ENCODE data around the gene LAG3.
A peak's percentile ranks its signal among the peaks of the same experiment; 100 is the strongest.
"Not testable (repeated sequence)": the region's sequence is repeated elsewhere in the genome, so short reads cannot be mapped to it uniquely, and the experiment has no call there.

Gene LAG3

DNA sequence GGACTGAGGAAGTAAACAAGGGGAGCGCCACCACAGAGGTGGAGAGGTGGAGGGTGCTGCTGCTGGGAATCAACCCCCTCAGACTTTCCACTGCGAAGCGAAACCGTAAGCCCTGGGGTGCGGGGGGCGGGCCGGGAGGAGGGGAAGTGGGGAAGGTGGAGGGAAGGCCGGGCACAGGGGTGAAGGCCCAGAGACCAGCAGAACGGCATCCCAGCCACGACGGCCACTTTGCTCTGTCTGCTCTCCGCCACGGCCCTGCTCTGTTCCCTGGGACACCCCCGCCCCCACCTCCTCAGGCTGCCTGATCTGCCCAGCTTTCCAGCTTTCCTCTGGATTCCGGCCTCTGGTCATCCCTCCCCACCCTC is at the start of gene LAG3:
TSS of gene LAG3 (plus strand) at position 190 of the 365 bp plus-strand sequence. CDS start 333 bp downstream, outside the sequence.
- no peak for DNase-seq

DNA sequence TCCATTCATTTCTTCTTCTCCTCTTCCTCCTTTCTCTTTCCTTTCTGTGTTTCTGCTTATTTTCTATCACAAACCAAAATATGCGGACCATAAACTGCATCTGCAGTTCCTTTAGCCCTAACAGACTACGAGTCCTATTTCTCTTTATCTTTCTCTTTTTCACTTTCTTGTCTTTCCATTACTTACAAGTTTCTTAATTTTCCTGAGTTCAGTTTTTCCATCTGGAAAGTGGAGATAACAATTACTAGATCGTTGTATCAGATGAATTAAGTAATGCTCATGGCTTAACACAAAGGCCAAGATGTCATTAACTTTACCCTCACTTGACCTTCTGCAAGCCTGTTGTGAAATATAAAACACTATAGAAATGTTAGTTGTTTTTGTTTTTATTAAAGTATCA is 49.5 kb upstream of the LAG3 start:
- DNase-seq = no peak

DNA sequence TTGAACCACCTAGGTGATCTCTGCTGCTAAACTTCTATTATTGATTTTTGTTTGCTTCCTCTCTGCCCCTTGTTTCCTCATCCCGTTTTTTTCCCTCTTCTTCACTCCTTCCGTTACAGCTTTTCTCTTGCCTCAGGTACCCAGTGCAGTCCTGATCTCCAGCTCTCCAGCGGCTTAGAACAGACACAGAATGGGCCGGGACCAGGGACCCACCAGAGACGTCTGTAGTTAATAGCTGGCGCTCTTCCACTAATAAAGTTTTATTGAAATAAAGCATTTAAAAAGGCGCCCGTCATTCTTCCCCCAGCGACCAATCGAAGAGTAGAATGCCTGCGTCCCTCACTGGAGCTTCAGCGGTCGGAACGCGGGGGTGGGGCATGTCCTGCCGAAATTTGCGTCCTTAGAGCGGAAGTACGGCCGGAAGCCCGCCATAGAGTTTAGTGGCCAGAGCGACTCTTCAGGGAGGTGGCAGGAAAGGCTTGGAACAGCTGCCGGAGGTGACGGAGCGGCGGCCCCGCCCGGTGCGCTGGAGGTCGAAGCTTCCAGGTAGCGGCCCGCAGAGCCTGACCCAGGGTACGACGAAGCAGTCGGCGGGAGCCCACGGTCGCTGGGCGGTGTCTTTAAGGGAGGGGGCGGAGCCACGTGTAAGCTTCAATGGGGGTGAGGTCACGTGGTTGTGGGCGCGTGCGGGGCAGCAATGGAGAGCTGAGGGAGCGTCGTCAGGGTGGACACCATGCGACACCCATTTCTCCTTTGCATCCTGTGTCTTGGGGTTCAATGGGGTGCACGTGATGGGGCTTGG is 48.5 kb upstream of the LAG3 start, which contains the start of gene COPS7A:
TSS of gene COPS7A (plus strand) at position 440 of the 802 bp plus-strand sequence. CDS start 611 bp downstream, outside the sequence.
- peak; percentile 100 for DNase-seq

DNA sequence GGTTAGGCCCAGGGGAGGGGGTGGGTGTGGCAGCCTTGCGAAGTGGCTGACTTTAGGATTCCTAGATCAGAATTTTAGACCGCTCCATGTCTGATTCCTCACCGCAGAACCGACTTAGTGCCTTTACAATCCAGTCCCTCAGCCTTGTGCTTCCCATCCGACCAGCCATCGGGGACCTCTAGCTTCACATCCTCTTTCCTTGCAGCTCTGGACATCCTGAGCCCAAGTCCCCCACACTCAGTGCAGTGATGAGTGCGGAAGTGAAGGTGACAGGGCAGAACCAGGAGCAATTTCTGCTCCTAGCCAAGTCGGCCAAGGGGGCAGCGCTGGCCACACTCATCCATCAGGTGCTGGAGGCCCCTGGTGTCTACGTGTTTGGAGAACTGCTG is 47.9 kb upstream of the LAG3 start:
- DNase-seq = peak; percentile 48

DNA sequence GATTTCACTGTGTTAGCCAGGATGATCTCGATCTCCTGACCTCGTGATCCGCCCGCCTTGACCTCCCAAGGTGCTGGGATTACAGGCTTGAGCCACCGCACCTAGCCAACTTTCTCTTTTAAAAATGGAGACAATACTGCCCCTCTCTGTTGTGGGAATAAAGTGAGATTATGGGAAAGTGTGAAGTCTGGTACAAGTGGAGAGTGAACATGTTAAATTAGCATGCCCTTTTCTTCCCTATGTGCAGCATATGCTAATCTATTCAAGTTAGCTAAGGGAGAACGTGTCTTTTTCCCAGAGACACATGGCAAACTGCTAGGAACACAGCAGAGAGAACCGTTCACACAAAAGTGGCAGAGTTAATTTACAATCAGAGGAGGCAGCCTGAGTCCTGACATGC is 47.0 kb upstream of the LAG3 start:
- no peak for DNase-seq

DNA sequence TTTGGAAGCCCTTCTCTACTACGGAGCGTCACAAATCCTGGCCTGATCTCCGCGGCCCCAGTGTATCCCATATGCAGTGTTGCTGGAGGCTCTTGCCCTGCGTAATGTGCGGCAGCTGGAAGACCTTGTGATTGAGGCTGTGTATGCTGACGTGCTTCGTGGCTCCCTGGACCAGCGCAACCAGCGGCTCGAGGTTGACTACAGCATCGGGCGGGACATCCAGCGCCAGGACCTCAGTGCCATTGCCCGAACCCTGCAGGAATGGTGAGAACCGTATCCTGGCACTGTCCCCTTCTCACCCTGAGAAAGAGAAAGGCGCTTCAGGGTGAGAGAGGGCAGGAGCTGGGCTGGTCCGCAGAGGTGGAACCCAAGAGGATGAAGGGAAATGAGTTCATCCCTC is 43.1 kb upstream of the LAG3 start:
- no peak for DNase-seq

DNA sequence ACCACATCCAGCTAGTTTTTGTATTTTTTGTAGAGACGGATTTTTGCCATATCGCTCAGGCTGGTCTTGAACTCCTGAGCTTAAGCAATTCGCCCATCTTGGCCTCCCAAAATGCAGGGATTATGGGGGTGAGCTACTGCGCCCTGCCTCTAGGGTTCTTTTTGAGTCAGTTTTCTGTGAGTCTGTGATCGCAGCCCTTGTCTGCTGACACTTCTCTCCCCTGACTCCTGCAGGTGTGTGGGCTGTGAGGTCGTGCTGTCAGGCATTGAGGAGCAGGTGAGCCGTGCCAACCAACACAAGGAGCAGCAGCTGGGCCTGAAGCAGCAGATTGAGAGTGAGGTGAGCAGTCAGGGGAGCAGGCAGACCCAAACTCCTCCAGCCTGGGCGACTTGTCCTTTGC is 42.2 kb upstream of the LAG3 start:
- DNase-seq = no peak

DNA sequence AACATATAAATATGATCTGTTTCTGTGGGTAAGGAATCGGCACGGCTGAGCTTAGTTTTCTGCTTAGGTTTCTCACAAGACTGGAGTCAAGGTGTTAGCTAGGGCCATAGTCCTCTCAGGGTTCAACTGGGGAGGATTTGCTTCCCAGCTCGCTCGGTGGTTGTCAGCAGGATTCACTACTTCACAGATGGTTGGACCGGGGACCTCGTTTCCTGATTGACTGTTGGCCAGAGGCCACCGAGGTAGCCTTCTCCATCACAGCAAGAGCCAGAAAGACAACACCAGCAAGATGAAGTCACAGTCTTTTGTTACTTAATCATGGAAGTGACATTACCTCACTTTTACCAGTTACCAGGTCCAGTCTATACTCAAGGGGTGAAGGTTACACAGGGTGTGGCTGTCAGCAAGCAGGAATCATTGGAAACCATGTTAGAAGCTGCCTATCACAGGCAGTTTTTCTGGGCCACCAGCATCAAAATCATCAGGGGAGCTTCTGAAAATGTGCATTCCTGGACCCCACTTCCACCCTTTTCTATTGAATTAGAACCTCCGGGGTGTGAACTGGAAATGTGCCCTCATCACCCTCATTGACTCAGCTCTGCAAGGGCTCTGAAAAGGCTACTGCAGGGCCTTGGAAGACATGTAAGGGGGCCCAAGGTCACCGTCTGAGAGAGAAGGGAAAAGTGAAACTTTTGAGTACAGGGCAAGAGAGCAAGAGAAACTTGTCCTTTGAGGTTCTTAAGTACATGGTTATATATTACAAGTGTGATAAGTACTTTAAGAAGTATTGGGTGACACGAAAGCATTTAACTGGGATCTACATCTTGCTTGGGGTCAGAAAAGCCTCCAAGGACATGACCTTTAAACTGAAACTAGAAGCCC is 37.6 kb upstream of the LAG3 start:
- DNase-seq = no peak

DNA sequence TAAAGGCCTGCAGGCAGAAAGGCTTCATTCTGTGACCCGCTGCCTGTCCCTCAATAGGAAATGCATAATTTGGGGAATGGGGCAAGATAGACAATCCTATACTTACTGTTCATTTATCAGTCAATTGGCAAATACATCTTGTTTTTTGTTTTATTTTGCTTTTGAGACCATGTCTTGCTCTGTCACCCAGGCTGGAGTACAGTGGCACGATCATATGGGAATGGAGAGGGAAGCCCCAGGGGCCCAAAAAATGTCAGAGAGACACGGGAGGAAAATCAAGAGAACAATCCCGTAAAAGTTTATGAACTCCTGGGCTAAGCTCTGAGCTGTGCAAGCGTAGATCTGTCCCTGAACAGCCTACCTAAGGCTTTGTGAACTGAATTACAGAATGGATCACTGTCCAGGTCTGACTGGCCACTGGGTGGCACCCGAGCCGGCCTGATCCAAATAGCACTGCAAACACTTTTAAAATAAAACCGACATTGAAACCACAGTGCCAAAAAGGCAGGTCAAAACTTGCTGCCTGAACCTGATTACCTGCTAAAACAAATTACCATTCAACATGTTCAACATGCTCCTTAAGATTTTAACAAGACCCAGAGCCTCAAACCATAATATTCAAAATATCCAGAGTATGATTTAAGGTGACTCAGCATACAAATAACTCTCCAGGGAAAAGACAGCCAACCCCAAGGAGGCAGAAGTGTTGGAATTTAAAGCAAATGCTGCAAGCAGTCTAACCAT is 36.7 kb upstream of the LAG3 start:
- DNase-seq = peak; percentile 50

DNA sequence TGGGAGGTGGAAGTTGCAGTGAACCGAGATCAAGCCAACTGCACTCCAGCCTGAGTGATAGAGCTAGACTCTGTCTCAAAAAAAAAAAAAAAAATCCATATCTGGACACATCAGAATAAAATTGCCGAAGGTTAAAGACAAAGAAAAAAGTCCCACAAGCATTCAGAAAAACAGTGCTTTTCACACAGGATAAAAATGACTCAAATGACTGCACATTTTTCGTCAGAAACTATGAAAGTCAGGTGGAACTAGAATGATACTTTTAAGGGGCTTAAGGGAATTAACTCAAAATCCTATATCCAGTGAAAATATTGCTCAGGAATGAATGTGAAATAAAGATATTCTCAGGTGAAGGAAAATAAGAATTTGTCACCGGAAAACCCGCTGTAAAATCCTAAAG is 35.6 kb upstream of the LAG3 start:
- DNase-seq = no peak

DNA sequence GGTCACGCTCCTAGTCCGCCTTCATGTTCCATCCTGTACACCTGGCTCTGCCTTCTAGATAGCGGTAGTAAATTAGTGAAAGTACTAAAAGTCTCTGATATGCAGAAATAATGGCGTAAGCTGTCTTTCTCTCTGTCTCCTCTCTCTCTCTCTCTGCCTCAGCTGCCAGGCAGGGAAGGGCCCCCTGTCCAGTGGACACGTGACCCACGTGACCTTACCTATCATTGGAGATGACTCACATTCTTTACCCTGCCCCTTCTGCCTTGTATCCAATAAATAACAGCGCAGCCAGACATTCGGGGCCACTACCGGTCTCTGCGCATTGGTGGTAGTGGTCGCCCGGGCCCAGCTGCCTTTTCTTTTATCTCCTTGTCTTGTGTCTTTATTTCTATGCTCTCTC is 30.2 kb upstream of the LAG3 start:
- not testable (repeated sequence) for DNase-seq

DNA sequence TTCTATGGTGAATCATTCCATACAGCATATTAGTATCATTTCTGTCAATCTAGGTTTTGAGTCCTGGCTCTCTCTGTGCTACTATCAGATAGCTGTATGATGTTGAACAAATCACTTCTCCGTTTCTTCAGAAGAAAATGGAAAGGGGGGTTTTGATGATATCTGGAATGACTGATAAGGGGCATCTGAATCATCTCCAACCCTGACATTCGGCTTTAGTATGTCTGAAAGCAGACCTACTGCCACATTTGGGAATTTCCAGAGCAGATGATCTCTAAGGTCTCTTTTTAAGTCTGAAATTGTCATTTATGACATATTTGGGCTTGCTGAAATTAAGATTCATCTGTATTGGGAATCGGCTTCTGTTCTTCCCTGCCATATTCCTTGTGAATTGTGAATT is 29.5 kb upstream of the LAG3 start:
- DNase-seq = no peak

DNA sequence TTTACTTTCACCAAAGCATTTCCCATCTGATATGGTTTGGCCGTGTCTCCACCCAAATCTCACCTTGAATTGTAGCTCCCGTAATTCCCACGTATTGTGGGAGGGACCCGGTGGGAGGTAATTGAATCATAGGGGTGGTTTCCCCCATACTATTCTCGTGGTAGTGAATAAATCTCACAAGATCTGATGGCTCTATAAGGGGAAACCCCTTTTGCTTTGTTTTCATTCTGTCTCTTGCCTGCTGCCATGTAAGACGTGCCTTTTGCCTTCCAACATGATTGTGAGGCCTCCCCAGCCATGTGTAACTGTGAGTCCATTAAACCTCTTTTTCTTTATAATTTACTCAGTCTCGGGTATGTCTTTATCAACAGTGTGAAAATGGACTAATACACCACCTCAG is 29.0 kb upstream of the LAG3 start:
- DNase-seq = not testable (repeated sequence)

DNA sequence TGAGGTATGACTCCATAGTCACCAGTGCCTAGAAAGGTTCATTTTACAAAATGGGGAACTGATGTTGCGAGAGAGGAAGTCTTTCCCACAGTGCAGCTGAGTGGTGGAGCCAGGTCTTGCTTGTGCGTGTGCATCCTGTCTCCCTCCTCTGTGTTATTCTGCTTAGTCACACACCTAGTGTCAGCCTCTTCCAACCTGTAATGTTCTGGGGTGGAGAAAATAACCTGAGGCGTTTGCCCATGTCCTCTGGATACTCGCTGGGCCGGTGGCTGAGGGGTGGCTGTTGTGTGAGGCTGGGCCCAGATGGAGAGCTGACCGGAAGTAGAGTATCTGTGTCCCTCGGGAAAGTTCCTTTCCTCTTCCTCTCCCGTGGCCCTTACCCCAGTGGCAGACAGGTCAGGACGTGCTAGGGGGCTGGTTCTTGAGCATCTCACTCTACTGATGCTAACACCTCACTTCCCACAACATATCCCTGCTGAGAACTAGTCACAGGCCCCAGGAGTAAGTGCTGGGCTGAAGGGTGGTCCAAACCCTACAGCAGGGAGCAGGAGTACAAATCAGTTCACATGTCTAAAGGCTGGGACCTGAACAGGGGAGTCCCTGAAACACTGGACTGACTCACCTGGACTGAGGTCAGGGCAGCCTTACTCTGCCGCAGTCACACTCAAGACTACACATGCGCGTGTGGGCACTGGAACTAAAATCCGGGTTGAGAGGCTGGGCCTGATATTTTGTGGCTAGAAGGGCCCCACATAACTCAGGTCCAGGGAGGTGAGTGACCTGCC is 26.4 kb upstream of the LAG3 start:
- DNase-seq = no peak

DNA sequence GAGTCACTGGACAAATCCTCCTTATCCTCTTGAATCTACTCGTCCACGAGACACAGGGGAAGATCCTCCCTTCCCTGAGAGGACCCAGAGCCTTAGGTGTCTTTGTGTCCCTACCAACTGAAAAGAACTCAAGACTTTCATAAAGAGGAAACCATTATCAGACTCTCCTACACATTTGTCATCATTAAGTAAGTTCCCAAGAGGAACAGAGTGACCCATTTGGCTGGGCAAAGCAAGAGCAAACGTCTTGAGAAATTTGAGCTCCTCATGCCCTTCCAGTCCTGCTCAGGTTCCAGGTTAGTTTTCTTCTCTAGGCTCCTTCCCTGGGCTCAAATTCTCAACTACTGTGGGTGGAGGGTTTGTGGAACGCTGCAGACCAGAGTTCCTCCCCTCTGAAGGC is 25.1 kb upstream of the LAG3 start:
- no peak for DNase-seq

DNA sequence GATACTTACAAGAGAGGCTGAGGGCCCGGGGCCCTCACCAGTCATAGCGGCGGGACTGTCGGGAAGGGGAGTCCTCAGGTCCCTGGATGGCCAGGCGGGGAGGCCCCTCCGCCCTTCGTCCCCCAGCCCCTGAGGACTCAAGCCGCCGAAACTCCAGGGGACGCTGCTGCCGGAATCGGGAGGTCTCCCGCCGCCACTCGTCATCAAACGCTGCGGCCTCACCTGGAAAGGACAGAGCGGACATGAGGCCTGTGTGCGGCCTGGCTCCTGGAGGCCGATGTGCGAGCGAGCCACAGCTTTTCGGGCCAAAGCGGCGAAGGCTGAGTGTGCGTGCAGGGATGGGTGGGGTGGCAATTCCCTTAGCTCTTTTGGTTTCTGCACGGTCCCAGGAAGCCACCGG is 23.6 kb upstream of the LAG3 start:
- DNase-seq = no peak

DNA sequence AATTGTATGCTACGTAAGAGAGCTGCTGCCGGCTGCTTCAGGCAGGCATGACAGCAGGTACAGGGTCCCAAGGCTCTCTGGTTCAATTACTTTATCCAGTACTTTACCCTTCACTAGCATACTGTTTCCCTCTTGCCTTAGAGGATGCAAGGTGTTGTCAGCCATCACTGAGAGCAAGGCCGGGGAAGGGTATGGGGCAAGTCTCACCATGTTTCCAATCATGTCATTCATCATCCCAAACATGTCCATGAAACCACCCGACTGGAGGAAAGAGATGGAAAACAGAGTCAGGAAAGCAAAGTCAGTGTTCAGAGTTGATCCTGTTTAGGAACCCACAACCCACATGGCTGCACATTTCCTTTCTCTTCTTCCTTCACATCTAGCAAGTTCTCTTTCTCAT is 21.8 kb upstream of the LAG3 start:
- no peak for DNase-seq

DNA sequence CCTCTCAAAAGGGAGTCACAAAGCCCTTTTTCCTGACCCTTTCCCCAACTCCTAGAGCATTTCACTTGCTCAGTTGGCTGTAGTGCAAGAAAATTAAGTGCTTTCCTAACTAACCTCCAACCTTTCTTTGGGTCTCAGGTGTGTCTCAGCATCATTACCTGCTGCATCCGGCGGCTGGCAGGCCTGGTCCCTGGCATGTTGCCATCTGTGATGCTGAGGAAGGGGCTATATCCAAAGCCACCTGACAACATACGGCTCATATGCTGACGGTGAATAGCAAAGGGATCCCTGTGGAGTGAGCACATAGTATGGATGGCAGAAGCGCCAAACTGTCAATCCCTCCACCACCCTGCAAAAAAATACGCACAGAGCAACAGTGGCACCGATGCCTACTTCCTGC is 20.6 kb upstream of the LAG3 start:
- DNase-seq = no peak

DNA sequence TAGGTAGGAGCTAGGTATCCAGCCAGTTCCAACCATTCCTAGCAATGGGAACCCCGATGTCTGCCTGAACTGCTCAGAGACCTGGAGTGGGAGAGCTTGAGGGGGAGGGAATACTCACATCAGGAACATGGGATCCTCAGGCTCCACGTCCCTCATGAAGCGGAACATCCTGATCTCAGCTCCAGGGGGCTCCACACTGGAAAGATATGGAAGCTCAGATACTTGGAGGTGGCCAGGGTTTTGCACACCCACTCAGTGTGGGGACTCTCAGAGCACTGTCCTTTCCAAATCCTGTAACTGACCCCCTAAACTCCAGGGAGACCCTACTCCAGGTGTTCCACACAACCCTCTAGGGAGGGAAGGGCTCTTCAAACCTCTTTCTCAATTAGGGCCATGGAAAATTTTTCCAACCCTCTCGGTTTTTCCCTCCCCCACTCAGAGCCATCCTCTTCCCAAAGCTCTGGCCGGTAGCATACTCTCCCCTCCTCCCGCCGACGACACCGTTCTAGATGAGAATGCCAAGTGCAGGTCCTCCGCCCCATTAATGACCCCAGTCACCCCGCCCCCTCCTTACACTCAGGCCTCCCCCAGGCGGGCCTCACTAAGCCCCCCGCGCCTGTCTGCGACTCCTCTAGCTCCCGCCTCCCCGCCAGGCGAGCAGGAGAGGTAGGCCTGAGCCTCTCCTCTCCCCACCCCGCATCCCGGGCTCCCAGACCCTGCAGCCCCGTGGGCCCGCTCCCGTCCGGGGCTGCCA is 20.0 kb upstream of the LAG3 start:
- DNase-seq = no peak

DNA sequence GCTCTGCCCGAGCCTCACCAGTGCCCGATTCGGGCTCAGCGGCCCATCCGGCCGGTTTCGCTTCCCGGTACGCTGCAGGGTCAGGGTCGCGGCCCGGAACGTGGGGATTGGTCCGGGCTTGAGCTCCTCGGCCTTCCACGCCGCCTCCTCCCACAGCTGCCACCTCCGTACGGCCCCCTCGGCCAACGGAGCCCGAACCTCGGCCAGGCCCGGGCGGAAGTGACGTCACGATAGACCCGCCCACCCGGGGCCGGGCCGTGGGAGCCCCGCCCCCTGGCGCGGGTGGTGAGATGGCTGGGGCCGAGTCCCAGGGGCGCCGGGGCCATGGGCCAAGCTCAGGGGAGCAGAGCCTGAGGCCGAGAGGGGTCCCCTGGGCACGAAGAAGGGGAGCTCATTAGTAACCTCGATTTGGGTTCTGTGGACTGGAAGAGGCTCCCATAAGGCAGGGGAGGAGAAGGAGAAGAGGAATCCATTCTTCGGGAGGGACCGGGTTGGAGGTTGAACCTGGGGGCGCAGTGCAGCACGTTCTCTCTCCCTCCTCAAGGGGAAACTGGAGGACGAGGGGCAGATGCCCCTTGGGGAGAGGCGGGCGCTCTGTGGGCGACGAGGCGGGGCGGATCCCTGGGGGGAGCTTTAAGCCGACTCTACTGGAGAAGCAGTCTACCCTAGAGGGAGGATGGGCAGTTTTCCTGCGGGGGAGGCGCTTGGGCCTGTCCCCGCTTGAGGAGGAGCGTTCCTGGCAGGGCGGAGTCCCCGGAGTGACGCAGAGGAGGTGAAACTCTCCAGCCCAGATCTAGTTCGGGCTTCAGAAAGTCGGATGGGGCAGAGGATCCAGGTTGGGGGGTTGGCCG is 19.2 kb upstream of the LAG3 start, which contains the start of gene MLF2:
TSS of gene MLF2 (minus strand) at position 221 of the 851 bp plus-strand sequence. CDS start 807 bp downstream, outside the sequence.
- peak; percentile 98 for DNase-seq

Data from NCI-H774 (cell line).